ENCODE measurements around the gene ESYT3.

DNA sequence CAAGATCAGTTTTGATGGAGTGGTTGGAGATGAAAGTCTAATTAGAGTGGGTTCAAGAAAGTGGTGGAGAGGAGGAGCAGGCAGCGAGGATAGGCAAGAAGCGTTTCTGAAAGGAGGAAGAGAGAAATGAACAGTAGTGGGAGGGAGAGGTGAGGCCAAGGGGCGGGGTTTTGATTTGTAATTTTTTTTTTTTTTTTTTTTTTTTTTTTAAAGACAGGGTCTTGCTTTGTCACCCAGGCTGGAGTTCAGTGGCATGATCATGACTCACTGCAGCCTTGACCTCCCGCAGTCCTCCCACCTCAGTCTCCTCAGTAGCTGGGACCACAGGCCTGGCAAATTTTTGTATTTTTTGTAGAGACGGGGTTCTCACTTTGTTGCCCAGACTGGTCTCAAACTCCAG lies 49.4 kb upstream of the ESYT3 start:
- TF ChIP-seq, protein P1, sequence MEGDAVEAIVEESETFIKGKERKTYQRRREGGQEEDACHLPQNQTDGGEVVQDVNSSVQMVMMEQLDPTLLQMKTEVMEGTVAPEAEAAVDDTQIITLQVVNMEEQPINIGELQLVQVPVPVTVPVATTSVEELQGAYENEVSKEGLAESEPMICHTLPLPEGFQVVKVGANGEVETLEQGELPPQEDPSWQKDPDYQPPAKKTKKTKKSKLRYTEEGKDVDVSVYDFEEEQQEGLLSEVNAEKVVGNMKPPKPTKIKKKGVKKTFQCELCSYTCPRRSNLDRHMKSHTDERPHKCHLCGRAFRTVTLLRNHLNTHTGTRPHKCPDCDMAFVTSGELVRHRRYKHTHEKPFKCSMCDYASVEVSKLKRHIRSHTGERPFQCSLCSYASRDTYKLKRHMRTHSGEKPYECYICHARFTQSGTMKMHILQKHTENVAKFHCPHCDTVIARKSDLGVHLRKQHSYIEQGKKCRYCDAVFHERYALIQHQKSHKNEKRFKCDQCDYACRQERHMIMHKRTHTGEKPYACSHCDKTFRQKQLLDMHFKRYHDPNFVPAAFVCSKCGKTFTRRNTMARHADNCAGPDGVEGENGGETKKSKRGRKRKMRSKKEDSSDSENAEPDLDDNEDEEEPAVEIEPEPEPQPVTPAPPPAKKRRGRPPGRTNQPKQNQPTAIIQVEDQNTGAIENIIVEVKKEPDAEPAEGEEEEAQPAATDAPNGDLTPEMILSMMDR (conservative IDR thresholded peaks at IDR 0.05; ENCODE audit: low read depth, low read length) = no peak
- no peak for TF ChIP-seq EZH2 (IDR thresholded peaks at IDR 0.05; ENCODE audit: borderline replicate concordance, low read depth, low read length, poor library complexity, severe bottlenecking)

Data from A673 (cell line).